ENCODE data around the gene TRPM4.

- TF ChIP-seq POLR2A (IDR thresholded peaks at IDR 0.05; ENCODE audit: low read depth) (no peak), CTCF (IDR thresholded peaks at IDR 0.05) (no peak), POLR2AphosphoS5 (IDR thresholded peaks at IDR 0.05) (no peak)
Observed at GRCh38 chr19:49194408-49194807, 36.8 kb downstream of the TRPM4 start.
